ENCODE results near the gene RWDD1. TPM values are rescaled to one million over a fixed set of nuclear protein-coding genes. Genes with fewer than 3 reads are reported as not detected.

Gene RWDD1
- total and polyA plus RNA-seq, 2 donors (not counting 1 experiment from before 2014, with no cell fraction given) = 22.8 to 60.3 TPM

- no peaks in the 10 kb centered on the region for H3K4me1 ChIP-seq (ENCODE audit: control insufficient read depth, extremely low read depth, insufficient read depth, low read length)
- H3K4me2 ChIP-seq (ENCODE audit: extremely low read depth, insufficient read depth, low read length) = no peak overlapping the region
- no peaks in the 10 kb centered on the region for H4K20me1 ChIP-seq (ENCODE audit: control insufficient read depth, extremely low read depth, insufficient read depth, low read length)
- no peaks in the 10 kb centered on the region for H3K9me3 ChIP-seq (ENCODE audit: control insufficient read depth, insufficient read depth, low read depth, low read length)
- H2AFZ ChIP-seq (ENCODE audit: low read length) = no peak overlapping the region
- no peak for TF ChIP-seq EZH2 (IDR thresholded peaks at IDR 0.05; ENCODE audit: low read length, missing control alignments)
- TF ChIP-seq, protein P1, sequence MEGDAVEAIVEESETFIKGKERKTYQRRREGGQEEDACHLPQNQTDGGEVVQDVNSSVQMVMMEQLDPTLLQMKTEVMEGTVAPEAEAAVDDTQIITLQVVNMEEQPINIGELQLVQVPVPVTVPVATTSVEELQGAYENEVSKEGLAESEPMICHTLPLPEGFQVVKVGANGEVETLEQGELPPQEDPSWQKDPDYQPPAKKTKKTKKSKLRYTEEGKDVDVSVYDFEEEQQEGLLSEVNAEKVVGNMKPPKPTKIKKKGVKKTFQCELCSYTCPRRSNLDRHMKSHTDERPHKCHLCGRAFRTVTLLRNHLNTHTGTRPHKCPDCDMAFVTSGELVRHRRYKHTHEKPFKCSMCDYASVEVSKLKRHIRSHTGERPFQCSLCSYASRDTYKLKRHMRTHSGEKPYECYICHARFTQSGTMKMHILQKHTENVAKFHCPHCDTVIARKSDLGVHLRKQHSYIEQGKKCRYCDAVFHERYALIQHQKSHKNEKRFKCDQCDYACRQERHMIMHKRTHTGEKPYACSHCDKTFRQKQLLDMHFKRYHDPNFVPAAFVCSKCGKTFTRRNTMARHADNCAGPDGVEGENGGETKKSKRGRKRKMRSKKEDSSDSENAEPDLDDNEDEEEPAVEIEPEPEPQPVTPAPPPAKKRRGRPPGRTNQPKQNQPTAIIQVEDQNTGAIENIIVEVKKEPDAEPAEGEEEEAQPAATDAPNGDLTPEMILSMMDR (conservative IDR thresholded peaks at IDR 0.05 in 1 of 2, IDR thresholded peaks at IDR 0.05 in 1 of 2; ENCODE audit: low read depth in 1 of 2, low read length in 2 of 2) = no peak
- no peaks in the 10 kb centered on the region for H3K27me3 ChIP-seq (ENCODE audit: control insufficient read depth, insufficient read depth, low read length)
- H3K36me3 ChIP-seq (ENCODE audit: control insufficient read depth, insufficient read depth, low read length) = no peaks in the 10 kb centered on the region
- DNase-seq (ENCODE audit: low read depth in 2 of 2) = no peak
- no peak overlapping the region for H3K4me3 ChIP-seq (replicated peaks in 1 of 4; ENCODE audit: control extremely low read depth in 1 of 4, insufficient read depth in 1 of 4, low read depth in 3 of 4, low read length in 4 of 4)
- no peaks in the 10 kb centered on the region for H3K79me2 ChIP-seq (ENCODE audit: control insufficient read depth, insufficient read depth, low read length)
- no peak overlapping the region for H3K27ac ChIP-seq (ENCODE audit: insufficient read depth, low read length)
- H3K9ac ChIP-seq (ENCODE audit: insufficient read depth, low read length) = no peak overlapping the region
Measured at GRCh38 chr6:116586276-116586675, 15.0 kb downstream of the RWDD1 start.

DNA sequence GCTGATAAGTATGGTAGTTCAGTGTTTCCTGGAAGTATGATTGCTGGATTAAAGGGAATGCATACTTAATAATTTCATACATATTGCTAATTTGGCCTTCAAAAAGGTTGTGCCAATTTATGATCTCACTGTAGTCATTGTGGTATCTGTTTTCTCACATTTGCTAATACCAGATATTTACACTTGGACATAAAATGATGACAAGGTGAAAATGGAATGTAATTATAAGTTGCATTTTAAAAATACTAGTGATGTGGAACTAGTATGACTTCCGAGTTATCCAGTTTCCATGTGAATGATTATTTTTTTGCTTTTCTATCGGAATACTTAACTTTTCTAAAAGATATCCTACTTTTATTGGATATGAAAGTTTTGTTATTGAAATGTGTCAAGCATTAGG is 15.4 kb downstream of the RWDD1 start:
- Histone ChIP-seq H3K4me3 (replicated peaks in 1 of 4; ENCODE audit: control extremely low read depth in 1 of 4, insufficient read depth in 1 of 4, low read depth in 3 of 4, low read length in 4 of 4) (no peak overlapping the region), H4K20me1 (ENCODE audit: control insufficient read depth, extremely low read depth, insufficient read depth, low read length) (no peaks in the 10 kb centered on the region), H2AFZ (ENCODE audit: low read length) (no peak overlapping the region), H3K9me3 (ENCODE audit: control insufficient read depth, insufficient read depth, low read depth, low read length) (no peaks in the 10 kb centered on the region), H3K4me1 (ENCODE audit: control insufficient read depth, extremely low read depth, insufficient read depth, low read length) (no peaks in the 10 kb centered on the region), H3K36me3 (ENCODE audit: control insufficient read depth, insufficient read depth, low read length) (peaks cover 2% of the 10 kb centered on the region), H3K27ac (ENCODE audit: insufficient read depth, low read length) (no peak overlapping the region), H3K79me2 (ENCODE audit: control insufficient read depth, insufficient read depth, low read length) (no peaks in the 10 kb centered on the region), H3K27me3 (ENCODE audit: control insufficient read depth, insufficient read depth, low read length) (no peaks in the 10 kb centered on the region), H3K4me2 (ENCODE audit: extremely low read depth, insufficient read depth, low read length) (no peak overlapping the region), H3K9ac (ENCODE audit: insufficient read depth, low read length) (no peak overlapping the region)
- DNase-seq (ENCODE audit: low read depth in 2 of 2) = no peak
- no peak for TF ChIP-seq EZH2 (IDR thresholded peaks at IDR 0.05; ENCODE audit: low read length, missing control alignments)
- TF ChIP-seq, protein P1 (conservative IDR thresholded peaks at IDR 0.05 in 1 of 2, IDR thresholded peaks at IDR 0.05 in 1 of 2; ENCODE audit: low read depth in 1 of 2, low read length in 2 of 2) = no peak

GRCh38 chr6:116595247-116595646 is 23.9 kb downstream of the RWDD1 start:
- no peak for TF ChIP-seq EZH2 (IDR thresholded peaks at IDR 0.05; ENCODE audit: low read length, missing control alignments)
- TF ChIP-seq, protein P1 (conservative IDR thresholded peaks at IDR 0.05 in 1 of 2, IDR thresholded peaks at IDR 0.05 in 1 of 2; ENCODE audit: low read depth in 1 of 2, low read length in 2 of 2) = no peak
- Histone ChIP-seq H3K27ac (ENCODE audit: insufficient read depth, low read length) (no peak overlapping the region), H3K4me1 (ENCODE audit: control insufficient read depth, extremely low read depth, insufficient read depth, low read length) (no peaks in the 10 kb centered on the region), H3K79me2 (ENCODE audit: control insufficient read depth, insufficient read depth, low read length) (no peaks in the 10 kb centered on the region), H3K4me3 (replicated peaks in 1 of 4; ENCODE audit: control extremely low read depth in 1 of 4, insufficient read depth in 1 of 4, low read depth in 3 of 4, low read length in 4 of 4) (no peak overlapping the region), H3K27me3 (ENCODE audit: control insufficient read depth, insufficient read depth, low read length) (no peaks in the 10 kb centered on the region), H3K4me2 (ENCODE audit: extremely low read depth, insufficient read depth, low read length) (no peak overlapping the region), H3K9ac (ENCODE audit: insufficient read depth, low read length) (no peak overlapping the region), H3K36me3 (ENCODE audit: control insufficient read depth, insufficient read depth, low read length) (peaks cover 2% of the 10 kb centered on the region), H2AFZ (ENCODE audit: low read length) (no peak overlapping the region), H3K9me3 (ENCODE audit: control insufficient read depth, insufficient read depth, low read depth, low read length) (no peaks in the 10 kb centered on the region), H4K20me1 (ENCODE audit: control insufficient read depth, extremely low read depth, insufficient read depth, low read length) (no peaks in the 10 kb centered on the region)
- DNase-seq (ENCODE audit: low read depth in 2 of 2) = no peak
